ENCODE measurements around the gene COA8. TPM values are rescaled to one million over a fixed set of nuclear protein-coding genes. Genes with fewer than 3 reads are reported as not detected.
A peak's percentile ranks its signal among the peaks of the same experiment; 100 is the strongest.

The COA8 gene
- total RNA-seq, 1 donor from 2014 or later: 33.0 TPM

- H3K27ac ChIP-seq: peak overlapping the region; percentile 79
- no peak for DNase-seq
- intact Hi-C loops (cut with DNase I): no loop called here
- H3K4me3 ChIP-seq: no peak overlapping the region
- no peak for TF ChIP-seq CTCF (IDR thresholded peaks at IDR 0.05)
- H3K4me1 ChIP-seq: peaks cover 41% of the 10 kb centered on the region
- ATAC-seq: no peak
- H3K36me3 ChIP-seq: no peaks in the 10 kb centered on the region
- H3K9me3 ChIP-seq: no peaks in the 10 kb centered on the region
- no peaks in the 10 kb centered on the region for H3K27me3 ChIP-seq (ENCODE audit: low read depth)
Observed at GRCh38 chr14:103623308-103623707, 60.5 kb downstream of the COA8 start.

- Histone ChIP-seq H3K36me3 (no peaks in the 10 kb centered on the region), H3K27me3 (ENCODE audit: low read depth) (no peaks in the 10 kb centered on the region), H3K4me3 (peak overlapping the region; percentile 21), H3K4me1 (peaks cover 42% of the 10 kb centered on the region), H3K27ac (peak overlapping the region; percentile 79), H3K9me3 (no peaks in the 10 kb centered on the region)
- DNase-seq (peak; percentile 79), ATAC-seq (peak; percentile 68 to 70)
- intact Hi-C loops (cut with DNase I): no loop called here
- TF ChIP-seq CTCF (IDR thresholded peaks at IDR 0.05): no peak
Observed at GRCh38 chr14:103623883-103624482, 61.2 kb downstream of the COA8 start.

GRCh38 chr14:103624860-103625259 lies 62.1 kb downstream of the COA8 start:
- peaks cover 43% of the 10 kb centered on the region for H3K4me1 ChIP-seq
- intact Hi-C loops (cut with DNase I): no loop called here
- peak overlapping the region; percentile 79 for H3K27ac ChIP-seq
- H3K9me3 ChIP-seq: no peaks in the 10 kb centered on the region
- DNase-seq (peak; percentile 81), ATAC-seq (peak; percentile 47 to 61)
- H3K27me3 ChIP-seq (ENCODE audit: low read depth): no peaks in the 10 kb centered on the region
- H3K36me3 ChIP-seq: no peaks in the 10 kb centered on the region
- H3K4me3 ChIP-seq: peak overlapping the region; percentile 21
- TF ChIP-seq CTCF (IDR thresholded peaks at IDR 0.05): no peak

GRCh38 chr14:103625356-103626095 lies 62.8 kb downstream of the COA8 start:
- no peak for TF ChIP-seq CTCF (IDR thresholded peaks at IDR 0.05)
- ATAC-seq (no peak), DNase-seq (no peak)
- H3K36me3 ChIP-seq: no peaks in the 10 kb centered on the region
- H3K4me3 ChIP-seq: no peak overlapping the region
- H3K27ac ChIP-seq: peak overlapping the region; percentile 79
- H3K27me3 ChIP-seq (ENCODE audit: low read depth): no peaks in the 10 kb centered on the region
- peaks cover 49% of the 10 kb centered on the region for H3K4me1 ChIP-seq
- intact Hi-C loops (cut with DNase I): no loop called here
- H3K9me3 ChIP-seq: no peaks in the 10 kb centered on the region

GRCh38 chr14:103626146-103626850 lies 63.5 kb downstream of the COA8 start:
- H3K9me3 ChIP-seq: no peaks in the 10 kb centered on the region
- H3K27me3 ChIP-seq (ENCODE audit: low read depth): no peaks in the 10 kb centered on the region
- intact Hi-C loops (cut with DNase I): no loop called here
- peak overlapping the region; percentile 79 for H3K27ac ChIP-seq
- H3K36me3 ChIP-seq: peaks cover under 1% of the 10 kb centered on the region
- H3K4me3 ChIP-seq: no peak overlapping the region
- DNase-seq (no peak), ATAC-seq (no peak)
- TF ChIP-seq CTCF (IDR thresholded peaks at IDR 0.05): no peak
- peaks cover 57% of the 10 kb centered on the region for H3K4me1 ChIP-seq

Data from lower lobe of right lung (tissue), 2 donors.